ENCODE results near the gene DGCR2. TPM values are rescaled to one million over a fixed set of nuclear protein-coding genes. Genes with fewer than 3 reads are reported as not detected.
"Not testable (repeated sequence)": the region's sequence is repeated elsewhere in the genome, so short reads cannot be mapped to it uniquely, and the experiment has no call there.

The DGCR2 gene
- total and polyA plus RNA-seq, 11 donors = 26.0 to 53.3 (median 41.2) TPM

- peaks cover 0 to 9% (median 0%) of the 10 kb centered on the region in 12 donors for H3K4me1 ChIP-seq
- ATAC-seq (no peak), DNase-seq (peak in 1 of 5 donors; percentile 14)
- TF ChIP-seq POLR2A (IDR thresholded peaks at IDR 0.05) = no peak
- no peak for TF ChIP-seq CTCF (IDR thresholded peaks at IDR 0.05)
- peaks cover 0 to 91% (median 81%) of the 10 kb centered on the region in 9 donors for H3K36me3 ChIP-seq
- WGBS, 4 donors = 91 to 96% (median 95%) methylated on average over 13 to 17 of the region's 17 CpGs
- H3K4me3 ChIP-seq = no peak overlapping the region
- H3K9me3 ChIP-seq = no peaks in the 10 kb centered on the region
- intact Hi-C loops (cut with DNase I) = loop anchor here in 1 of 10 donors (10.0 kb wide), 1 partner anchor 59 kb away; no protein-coding TSS in a partner anchor
- H3K27ac ChIP-seq = no peak overlapping the region
- H3K27me3 ChIP-seq = no peaks in the 10 kb centered on the region
Observed at GRCh38 chr22:19055801-19056200, 66.4 kb downstream of the DGCR2 start.

- DNase-seq (peak in 1 of 5 donors; percentile 10), ATAC-seq (peak in 1 of 4 donors; percentile 35)
- intact Hi-C loops (cut with DNase I) = loop anchor here in 1 of 10 donors (5.0 to 10.0 kb wide), 2 partner anchors 51 to 62 kb away; no protein-coding TSS in a partner anchor
- H3K9me3 ChIP-seq = no peaks in the 10 kb centered on the region
- H3K27me3 ChIP-seq = no peaks in the 10 kb centered on the region
- TF ChIP-seq POLR2A (IDR thresholded peaks at IDR 0.05) = no peak
- TF ChIP-seq CTCF (IDR thresholded peaks at IDR 0.05) = no peak
- H3K4me3 ChIP-seq = no peak overlapping the region
- peaks cover 0 to 9% (median 0%) of the 10 kb centered on the region in 12 donors for H3K4me1 ChIP-seq
- H3K36me3 ChIP-seq = peaks cover 0 to 91% (median 80%) of the 10 kb centered on the region in 9 donors
- WGBS, 4 donors = 82 to 96% (median 92%) methylated on average over 4 of the region's 4 CpGs
- H3K27ac ChIP-seq = no peak overlapping the region
Observed at GRCh38 chr22:19052941-19053541, 69.2 kb downstream of the DGCR2 start.

GRCh38 chr22:19051381-19052072, 70.7 kb downstream of the DGCR2 start:
- peak in 1 of 5 donors; percentile 6 for DNase-seq
- Histone ChIP-seq H3K27ac (no peak overlapping the region), H3K36me3 (peaks cover 0 to 93% (median 84%) of the 10 kb centered on the region in 9 donors), H3K27me3 (no peaks in the 10 kb centered on the region), H3K9me3 (no peaks in the 10 kb centered on the region), H3K4me3 (no peak overlapping the region), H3K4me1 (peaks cover 0 to 9% (median 0%) of the 10 kb centered on the region in 12 donors)
- TF ChIP-seq POLR2A (IDR thresholded peaks at IDR 0.05) = no peak
- TF ChIP-seq CTCF (IDR thresholded peaks at IDR 0.05) = no peak
- intact Hi-C loops (cut with DNase I) = loop anchor here in 1 of 10 donors (5.0 to 10.0 kb wide), 2 partner anchors 49 to 63 kb away; no protein-coding TSS in a partner anchor
- WGBS, 4 donors = 85 to 91% (median 88%) methylated on average over 10 of the region's 10 CpGs
- ATAC-seq = no peak

- H3K27me3 ChIP-seq, ATAC-seq, H3K9me3 ChIP-seq, H3K4me3 ChIP-seq, H3K27ac ChIP-seq, H3K4me1 ChIP-seq: not testable (repeated sequence)
- intact Hi-C loops (cut with DNase I) = loop anchor here in 1 of 10 donors (5.0 to 10.0 kb wide), 2 partner anchors 49 to 64 kb away; no protein-coding TSS in a partner anchor
- peak in 1 of 5 donors; percentile 1 for DNase-seq
- 89 to 95% (median 92%) methylated on average over 4 of the region's 4 CpGs for WGBS, 4 donors
- H3K36me3 ChIP-seq = peaks cover 0 to 97% (median 84%) of the 10 kb centered on the region in 9 donors
Observed at GRCh38 chr22:19050847-19051246, 71.4 kb downstream of the DGCR2 start.

Measured in heart left ventricle (tissue), 16 donors.